ENCODE data around the gene MAMSTR. TPM values are rescaled to one million over a fixed set of nuclear protein-coding genes. Genes with fewer than 3 reads are reported as not detected.

MAMSTR gene
- total and polyA plus RNA-seq, 9 of the 15 experiments (the other 6 are each of a cell fraction or from before 2014, with no cell fraction given), result 0.08 to 1.00 (median 0.40) TPM; not detected in 1

DNA sequence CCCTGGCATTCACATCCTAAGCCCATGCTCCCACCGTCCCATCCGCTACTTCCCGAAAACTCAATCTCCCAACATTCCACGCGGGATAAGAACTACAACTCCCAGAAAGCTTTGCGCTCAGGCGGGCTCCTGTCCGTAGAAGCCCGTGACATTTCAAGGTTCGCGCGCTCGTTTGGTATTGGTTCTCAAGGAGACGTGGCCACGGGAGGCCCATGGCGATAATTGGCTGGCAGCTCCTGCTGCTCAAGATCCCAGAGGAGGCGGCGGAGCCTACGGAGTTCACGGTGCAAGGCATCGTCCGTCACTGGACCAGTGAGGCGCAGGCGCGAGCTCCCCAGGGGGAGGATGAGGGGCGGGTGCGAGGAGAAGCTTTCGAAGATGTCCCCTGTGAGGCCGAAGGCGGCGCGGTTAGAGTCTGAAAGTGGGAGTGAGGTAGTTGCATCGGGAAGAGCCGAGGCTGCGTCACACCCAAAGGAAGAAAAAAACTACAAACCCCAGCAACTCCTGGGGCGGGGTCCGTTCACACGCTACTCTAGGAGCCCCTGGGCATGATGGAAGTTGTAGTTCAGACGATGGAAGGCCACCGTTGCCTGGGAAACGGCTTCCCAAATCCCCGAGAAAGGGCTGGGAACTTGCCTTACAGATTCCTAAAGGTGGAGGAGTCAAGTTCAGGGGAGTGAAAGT lies 1.2 kb upstream of the MAMSTR start (continued):
- TF ChIP-seq TOE1 (IDR thresholded peaks at IDR 0.05; ENCODE audit: borderline replicate concordance), result peak; percentile 52; the same call in 1 of the 2 replicates
- no peak for TF ChIP-seq TOE1 (CRISPR knock-in tag; IDR thresholded peaks at IDR 0.05; ENCODE audit: borderline replicate concordance, low read depth)
- TF ChIP-seq MEF2D (tag; conservative IDR thresholded peaks at IDR 0.05; ENCODE audit: low read depth), result 0 out of 2 replicates have a peak, but pooled peaks have one; percentile 6
- TF ChIP-seq BDP1 (IDR thresholded peaks at IDR 0.05; ENCODE audit: insufficient read depth, insufficient read length), result no peak
- 0 out of 2 replicates have a peak, but pooled peaks have one; percentile 32 for TF ChIP-seq ZNF431 (CRISPR knock-in tag; IDR thresholded peaks at IDR 0.05)
- no peak for TF ChIP-seq HNRNPH1 (optimal IDR thresholded peaks at IDR 0.05; ENCODE audit: low read depth, low read length)
- no peak for TF ChIP-seq HOXB6 (CRISPR knock-in tag; IDR thresholded peaks at IDR 0.05; ENCODE audit: borderline replicate concordance)
- TF ChIP-seq, protein P1, sequence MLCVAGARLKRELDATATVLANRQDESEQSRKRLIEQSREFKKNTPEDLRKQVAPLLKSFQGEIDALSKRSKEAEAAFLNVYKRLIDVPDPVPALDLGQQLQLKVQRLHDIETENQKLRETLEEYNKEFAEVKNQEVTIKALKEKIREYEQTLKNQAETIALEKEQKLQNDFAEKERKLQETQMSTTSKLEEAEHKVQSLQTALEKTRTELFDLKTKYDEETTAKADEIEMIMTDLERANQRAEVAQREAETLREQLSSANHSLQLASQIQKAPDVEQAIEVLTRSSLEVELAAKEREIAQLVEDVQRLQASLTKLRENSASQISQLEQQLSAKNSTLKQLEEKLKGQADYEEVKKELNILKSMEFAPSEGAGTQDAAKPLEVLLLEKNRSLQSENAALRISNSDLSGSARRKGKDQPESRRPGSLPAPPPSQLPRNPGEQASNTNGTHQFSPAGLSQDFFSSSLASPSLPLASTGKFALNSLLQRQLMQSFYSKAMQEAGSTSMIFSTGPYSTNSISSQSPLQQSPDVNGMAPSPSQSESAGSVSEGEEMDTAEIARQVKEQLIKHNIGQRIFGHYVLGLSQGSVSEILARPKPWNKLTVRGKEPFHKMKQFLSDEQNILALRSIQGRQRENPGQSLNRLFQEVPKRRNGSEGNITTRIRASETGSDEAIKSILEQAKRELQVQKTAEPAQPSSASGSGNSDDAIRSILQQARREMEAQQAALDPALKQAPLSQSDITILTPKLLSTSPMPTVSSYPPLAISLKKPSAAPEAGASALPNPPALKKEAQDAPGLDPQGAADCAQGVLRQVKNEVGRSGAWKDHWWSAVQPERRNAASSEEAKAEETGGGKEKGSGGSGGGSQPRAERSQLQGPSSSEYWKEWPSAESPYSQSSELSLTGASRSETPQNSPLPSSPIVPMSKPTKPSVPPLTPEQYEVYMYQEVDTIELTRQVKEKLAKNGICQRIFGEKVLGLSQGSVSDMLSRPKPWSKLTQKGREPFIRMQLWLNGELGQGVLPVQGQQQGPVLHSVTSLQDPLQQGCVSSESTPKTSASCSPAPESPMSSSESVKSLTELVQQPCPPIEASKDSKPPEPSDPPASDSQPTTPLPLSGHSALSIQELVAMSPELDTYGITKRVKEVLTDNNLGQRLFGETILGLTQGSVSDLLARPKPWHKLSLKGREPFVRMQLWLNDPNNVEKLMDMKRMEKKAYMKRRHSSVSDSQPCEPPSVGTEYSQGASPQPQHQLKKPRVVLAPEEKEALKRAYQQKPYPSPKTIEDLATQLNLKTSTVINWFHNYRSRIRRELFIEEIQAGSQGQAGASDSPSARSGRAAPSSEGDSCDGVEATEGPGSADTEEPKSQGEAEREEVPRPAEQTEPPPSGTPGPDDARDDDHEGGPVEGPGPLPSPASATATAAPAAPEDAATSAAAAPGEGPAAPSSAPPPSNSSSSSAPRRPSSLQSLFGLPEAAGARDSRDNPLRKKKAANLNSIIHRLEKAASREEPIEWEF (CRISPR knock-in tag; IDR thresholded peaks at IDR 0.05), result no peak
- no peak for TF ChIP-seq ZFP30 (CRISPR knock-in tag; IDR thresholded peaks at IDR 0.05; ENCODE audit: borderline replicate concordance)
- no peak for TF ChIP-seq MEF2A (IDR thresholded peaks at IDR 0.05; ENCODE audit: control insufficient read depth, low read depth, low read length)
- no peak for TF ChIP-seq DIDO1 (tag; IDR thresholded peaks at IDR 0.05; ENCODE audit: low read depth)
- TF ChIP-seq ZNF766 (CRISPR knock-in tag; conservative IDR thresholded peaks at IDR 0.05), result peak; percentile 95
- TF ChIP-seq, protein P2, sequence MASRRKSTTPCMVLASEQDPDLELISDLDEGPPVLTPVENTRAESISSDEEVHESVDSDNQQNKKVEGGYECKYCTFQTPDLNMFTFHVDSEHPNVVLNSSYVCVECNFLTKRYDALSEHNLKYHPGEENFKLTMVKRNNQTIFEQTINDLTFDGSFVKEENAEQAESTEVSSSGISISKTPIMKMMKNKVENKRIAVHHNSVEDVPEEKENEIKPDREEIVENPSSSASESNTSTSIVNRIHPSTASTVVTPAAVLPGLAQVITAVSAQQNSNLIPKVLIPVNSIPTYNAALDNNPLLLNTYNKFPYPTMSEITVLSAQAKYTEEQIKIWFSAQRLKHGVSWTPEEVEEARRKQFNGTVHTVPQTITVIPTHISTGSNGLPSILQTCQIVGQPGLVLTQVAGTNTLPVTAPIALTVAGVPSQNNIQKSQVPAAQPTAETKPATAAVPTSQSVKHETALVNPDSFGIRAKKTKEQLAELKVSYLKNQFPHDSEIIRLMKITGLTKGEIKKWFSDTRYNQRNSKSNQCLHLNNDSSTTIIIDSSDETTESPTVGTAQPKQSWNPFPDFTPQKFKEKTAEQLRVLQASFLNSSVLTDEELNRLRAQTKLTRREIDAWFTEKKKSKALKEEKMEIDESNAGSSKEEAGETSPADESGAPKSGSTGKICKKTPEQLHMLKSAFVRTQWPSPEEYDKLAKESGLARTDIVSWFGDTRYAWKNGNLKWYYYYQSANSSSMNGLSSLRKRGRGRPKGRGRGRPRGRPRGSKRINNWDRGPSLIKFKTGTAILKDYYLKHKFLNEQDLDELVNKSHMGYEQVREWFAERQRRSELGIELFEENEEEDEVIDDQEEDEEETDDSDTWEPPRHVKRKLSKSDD (conservative IDR thresholded peaks at IDR 0.05; ENCODE audit: low read length), result no peak
- no peak for TF ChIP-seq RBM39 (optimal IDR thresholded peaks at IDR 0.05; ENCODE audit: low read depth, low read length)
- TF ChIP-seq FOXA3 (CRISPR knock-in tag; conservative IDR thresholded peaks at IDR 0.05 in 1 of 2, IDR thresholded peaks at IDR 0.05 in 1 of 2), result no peak
- TF ChIP-seq TAF9B (IDR thresholded peaks at IDR 0.05; ENCODE audit: partially characterized antibody), result no peak
- TF ChIP-seq NFATC3 (IDR thresholded peaks at IDR 0.05), result no peak

Measured in K562 (cell line).